Posterior vena cava (tissue), 2 donors: ENCODE results near the gene GDPD5. TPM values are rescaled to one million over a fixed set of nuclear protein-coding genes. Genes with fewer than 3 reads are reported as not detected.
"Not testable (repeated sequence)": the region's sequence is repeated elsewhere in the genome, so short reads cannot be mapped to it uniquely, and the experiment has no call there.

ENCODE experiments used
- DNase-seq: peaks from one replicate; pipeline ENCODE4 v3.0.0-alpha.2; 2020; ENCODE audit warnings: low spot score
- intact Hi-C, 2 donors: fragments of 100-400 bp; cut with DNase I; formaldehyde crosslinking; loops; one replicate each; pipeline versions ENCODE4 v1.14.1 to v1.14.2; 2022 to 2023
- total RNA-seq, 2 donors: library from RNA; stranded (reverse); fragmentation: NEBNext Ultra II Directional; extraction: Animal tissue kit (Norgen Biotek cat#: 25700); gene quantifications; one replicate each; pipeline ENCODE4 v1.2.1, GENCODE V29; 2021
- donor health status: DM: yes; HTN: yes; CAD: no.
- donor health status: DM: yes; HTN: yes; CAD: no.

Gene GDPD5
- total RNA-seq, 2 donors from 2014 or later = 30.1 to 37.5 TPM

GRCh38 chr11:75427181-75427580 is 98.6 kb downstream of the GDPD5 start:
- peak; percentile 13 for DNase-seq
- intact Hi-C loops = no loop called here

GRCh38 chr11:75426720-75427086 is 99.0 kb downstream of the GDPD5 start:
- intact Hi-C loops = no loop called here
- DNase-seq = peak; percentile 38

GRCh38 chr11:75425422-75425821 is 100.3 kb downstream of the GDPD5 start:
- peak; percentile 53 for DNase-seq
- intact Hi-C loops = no loop called here

- intact Hi-C loops = no loop called here
- peak; percentile 16 for DNase-seq
Measured at GRCh38 chr11:75424396-75424795, 101.3 kb downstream of the GDPD5 start.

- intact Hi-C loops = no loop called here
- peak; percentile 72 for DNase-seq
Measured at GRCh38 chr11:75423721-75424120, 102.0 kb downstream of the GDPD5 start.

- DNase-seq = peak; percentile 65
- intact Hi-C loops = no loop called here
Measured at GRCh38 chr11:75422248-75423231, 103.2 kb downstream of the GDPD5 start.

- intact Hi-C loops = no loop called here
- peak; percentile 3 for DNase-seq
Measured at GRCh38 chr11:75421902-75422247, 103.9 kb downstream of the GDPD5 start.

- intact Hi-C loops = no loop called here
- DNase-seq = peak; percentile 52
Measured at GRCh38 chr11:75421035-75421602, 104.6 kb downstream of the GDPD5 start.

- peak; percentile 40 for DNase-seq
- intact Hi-C loops = no loop called here
Measured at GRCh38 chr11:75420224-75421034, 105.3 kb downstream of the GDPD5 start.

- intact Hi-C loops = no loop called here
- peak; percentile 6 for DNase-seq
Measured at GRCh38 chr11:75413864-75414263, 111.9 kb downstream of the GDPD5 start.

- intact Hi-C loops = not testable (repeated sequence)
- DNase-seq = peak; percentile 57
Measured at GRCh38 chr11:75413146-75413545, 112.6 kb downstream of the GDPD5 start.

GRCh38 chr11:75409971-75410370 is 115.8 kb downstream of the GDPD5 start:
- intact Hi-C loops, DNase-seq: not testable (repeated sequence)

- DNase-seq = no peak
- intact Hi-C loops = no loop called here
Measured at GRCh38 chr11:75408957-75409219, 116.9 kb downstream of the GDPD5 start.

GRCh38 chr11:75406338-75406777 is 119.4 kb downstream of the GDPD5 start:
- intact Hi-C loops = no loop called here
- peak; percentile 10 for DNase-seq

- peak; percentile 12 for DNase-seq
- intact Hi-C loops = no loop called here
Measured at GRCh38 chr11:75403983-75404658, 121.6 kb downstream of the GDPD5 start.

GRCh38 chr11:75403037-75403436 is 122.7 kb downstream of the GDPD5 start:
- DNase-seq = peak; percentile 11
- intact Hi-C loops = no loop called here

GRCh38 chr11:75402002-75402773 is 123.6 kb downstream of the GDPD5 start:
- DNase-seq = peak; percentile 22

GRCh38 chr11:75400146-75400865 is 125.4 kb downstream of the GDPD5 start:
- peak; percentile 1 for DNase-seq
- intact Hi-C loops = no loop called here

More at GRCh38 chr11:75402002-75402773, 123.6 kb downstream of the GDPD5 start:
- intact Hi-C loops = no loop called here
